NCI-H1694 treated with DMSO at 0.1 percent for 48 hours (cell line): ENCODE results near the gene KATNAL2.

Source experiments
- DNase-seq: peaks from one replicate; lab custom pipeline; 2025; lab: John Stamatoyannopoulos, UW

The KATNAL2 gene, protein sequence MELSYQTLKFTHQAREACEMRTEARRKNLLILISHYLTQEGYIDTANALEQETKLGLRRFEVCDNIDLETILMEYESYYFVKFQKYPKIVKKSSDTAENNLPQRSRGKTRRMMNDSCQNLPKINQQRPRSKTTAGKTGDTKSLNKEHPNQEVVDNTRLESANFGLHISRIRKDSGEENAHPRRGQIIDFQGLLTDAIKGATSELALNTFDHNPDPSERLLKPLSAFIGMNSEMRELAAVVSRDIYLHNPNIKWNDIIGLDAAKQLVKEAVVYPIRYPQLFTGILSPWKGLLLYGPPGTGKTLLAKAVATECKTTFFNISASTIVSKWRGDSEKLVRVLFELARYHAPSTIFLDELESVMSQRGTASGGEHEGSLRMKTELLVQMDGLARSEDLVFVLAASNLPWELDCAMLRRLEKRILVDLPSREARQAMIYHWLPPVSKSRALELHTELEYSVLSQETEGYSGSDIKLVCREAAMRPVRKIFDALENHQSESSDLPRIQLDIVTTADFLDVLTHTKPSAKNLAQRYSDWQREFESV

GRCh38 chr18:46917108-46917802 is at the start of gene KATNAL2, which contains the start of gene PIAS2:
TSS of gene KATNAL2 (plus strand) at chr18:46917602. CDS start at chr18:46946873, 29,271 bp downstream.
TSS of gene PIAS2 (minus strand) at chr18:46917507. CDS start at chr18:46917345, 162 bp downstream.
- peak; percentile 32 for DNase-seq

GRCh38 chr18:46868169-46868921 is 49.1 kb upstream of the KATNAL2 start:
- DNase-seq = no peak

DNA sequence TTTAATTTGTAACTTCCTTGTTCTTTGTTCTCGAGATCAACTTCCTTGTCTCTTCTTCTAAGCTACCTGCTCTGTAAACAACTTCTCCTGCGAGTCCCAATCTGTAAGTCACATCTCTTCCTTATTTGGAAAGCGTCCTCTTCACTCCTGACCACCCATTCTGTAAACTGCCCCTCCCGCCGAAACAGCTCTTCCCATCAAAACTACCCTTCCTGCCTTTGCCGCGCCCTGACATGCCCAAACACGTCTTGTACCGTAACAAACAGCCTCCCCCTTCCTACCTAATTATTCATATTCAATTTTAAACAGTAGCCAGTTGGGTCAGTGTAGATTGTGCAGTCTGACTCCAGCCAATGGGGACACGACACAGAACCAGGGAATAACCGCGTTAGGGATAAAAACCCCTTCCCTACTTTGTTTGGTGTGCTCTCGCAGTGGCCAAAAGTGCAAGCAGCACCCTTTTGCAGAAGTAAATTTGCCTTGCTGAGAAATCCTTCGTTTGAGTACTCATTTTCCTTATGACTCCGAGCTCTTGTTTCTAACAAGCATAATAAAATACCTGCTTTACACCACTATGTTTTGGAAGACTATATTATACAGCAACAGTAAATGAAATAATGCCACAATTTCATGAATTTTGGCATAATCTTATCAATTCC is 39.9 kb upstream of the KATNAL2 start:
- no peak for DNase-seq

- no peak for DNase-seq
These were observed 34.2 kb upstream of the KATNAL2 start for GRCh38 chr18:46883180-46883579.

GRCh38 chr18:46886893-46887292 is 30.5 kb upstream of the KATNAL2 start:
- DNase-seq = no peak

DNA sequence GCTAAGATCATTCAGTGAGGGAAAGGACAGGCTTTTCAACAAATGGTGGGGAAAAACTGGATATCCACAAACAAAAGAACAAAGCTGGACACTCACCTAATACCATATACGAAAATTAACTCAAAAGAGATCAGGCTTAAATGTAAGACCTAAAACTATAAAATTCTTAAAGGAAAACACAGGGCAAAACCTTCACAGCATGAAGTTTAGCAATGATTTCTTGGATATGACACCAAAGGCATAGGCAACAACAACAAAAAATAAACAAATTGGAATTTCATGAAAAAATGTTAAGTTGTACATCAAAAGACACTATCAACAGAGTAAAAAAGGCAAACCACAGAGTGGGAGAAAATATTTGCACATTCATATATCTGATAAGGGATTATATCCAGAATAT is 28.4 kb upstream of the KATNAL2 start:
- DNase-seq = no peak

DNA sequence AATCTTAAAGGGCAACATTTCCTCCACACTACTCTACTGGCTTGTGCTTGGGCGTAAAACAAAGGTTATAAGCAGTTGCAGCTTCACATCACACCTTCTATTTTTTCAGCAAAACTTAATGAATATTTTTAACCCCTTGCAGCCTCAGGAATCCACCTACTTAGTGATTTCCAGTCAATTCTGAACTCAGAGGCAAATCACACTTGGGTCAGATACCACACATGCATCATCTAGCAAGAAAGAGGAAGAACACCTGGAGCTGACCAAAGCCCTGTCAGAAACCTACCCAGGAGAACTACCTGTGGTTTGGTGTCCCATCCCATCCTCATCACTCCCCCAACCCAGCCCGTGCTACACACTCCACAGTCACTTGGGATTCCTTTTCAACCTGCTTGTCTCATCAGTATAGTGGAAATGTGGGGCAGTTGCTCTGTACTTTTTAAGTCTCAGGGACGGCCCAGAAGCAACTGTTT is 25.6 kb upstream of the KATNAL2 start:
- no peak for DNase-seq

DNA sequence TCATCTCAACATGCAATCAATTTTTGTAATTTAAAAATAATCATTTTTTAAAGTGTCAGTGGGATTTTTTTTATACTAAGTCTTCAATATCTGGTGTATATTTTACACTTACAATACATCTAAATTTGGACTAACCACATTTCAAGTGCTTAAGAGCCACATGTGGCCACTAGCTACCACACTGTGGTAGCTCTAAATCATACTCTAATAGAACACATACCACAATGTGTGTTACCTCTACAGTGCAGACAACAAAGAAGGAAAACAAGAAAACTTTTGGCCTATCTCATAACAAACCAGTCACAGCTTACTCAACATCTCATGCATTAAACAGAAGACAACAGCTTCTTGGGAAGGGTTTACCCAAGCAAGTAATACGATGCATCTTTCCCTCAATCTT is 24.6 kb upstream of the KATNAL2 start:
- DNase-seq = no peak

DNA sequence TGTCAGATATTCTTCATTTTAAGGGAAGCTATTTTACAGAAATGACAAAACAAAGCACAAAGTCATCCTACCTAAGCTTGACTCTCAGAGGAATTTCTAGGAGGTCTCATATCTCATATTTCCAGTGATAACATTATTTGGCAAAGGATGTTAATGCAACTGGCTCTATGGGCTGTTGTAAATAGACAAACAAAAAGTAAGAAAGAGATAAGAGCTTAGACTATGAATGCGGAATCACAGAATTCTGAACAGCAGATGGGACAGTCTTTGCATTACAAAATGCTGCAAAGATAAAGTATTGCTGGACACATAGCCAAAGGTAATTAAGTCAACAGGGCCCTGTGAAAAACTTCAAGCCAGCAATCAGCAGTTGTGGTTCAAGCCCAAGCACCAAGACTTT is 24.0 kb upstream of the KATNAL2 start:
- DNase-seq = no peak

DNA sequence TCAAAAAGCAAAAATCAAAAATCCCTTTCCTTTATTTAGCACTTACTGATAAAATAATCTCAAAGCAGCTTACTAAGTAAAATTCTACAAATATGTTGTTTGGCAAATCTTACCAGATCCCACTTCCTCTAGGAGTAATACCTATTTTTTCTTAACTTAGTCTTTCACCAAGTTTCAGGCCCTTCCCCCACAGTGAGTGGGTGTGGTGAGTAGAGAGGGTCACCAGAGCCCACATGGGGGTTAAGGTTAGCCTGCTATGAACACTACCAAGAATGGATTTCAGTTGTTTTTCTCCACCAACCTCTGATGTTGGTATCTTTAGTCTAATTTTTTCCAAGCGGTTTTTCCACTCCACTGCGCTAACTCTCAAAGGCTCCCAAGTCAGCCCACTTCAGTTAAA is 23.3 kb upstream of the KATNAL2 start:
- no peak for DNase-seq

DNA sequence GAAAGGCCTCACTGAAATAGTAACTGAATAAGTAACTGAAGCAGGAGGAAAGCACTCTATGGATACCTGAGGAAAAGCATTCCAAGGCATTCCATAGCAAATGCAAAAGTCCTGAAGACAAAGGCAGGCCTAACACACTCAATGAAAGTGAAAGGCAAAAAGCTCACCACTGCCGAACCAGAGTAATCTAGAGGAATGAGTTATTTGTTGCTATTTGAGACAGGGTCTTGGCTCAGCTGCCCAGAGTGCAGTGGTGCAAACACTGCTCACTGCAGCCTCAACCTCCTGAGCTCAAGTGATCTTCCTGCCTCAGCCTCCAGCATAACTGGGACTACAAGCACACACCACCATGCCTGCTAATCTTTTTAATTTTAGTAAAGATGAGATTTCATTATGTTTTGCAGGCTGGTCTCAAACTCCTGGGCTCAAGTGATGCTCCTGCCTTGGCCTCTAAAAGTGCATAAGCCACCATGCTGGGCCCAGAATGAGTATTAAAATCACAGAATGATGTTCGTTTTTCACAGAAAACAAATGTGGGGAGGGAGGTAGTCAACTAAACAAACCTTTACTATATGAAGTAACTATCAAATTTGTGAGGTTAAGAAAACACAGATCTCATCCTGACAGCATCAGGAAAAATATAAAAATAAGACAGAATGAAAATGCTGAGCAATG is 18.0 kb upstream of the KATNAL2 start:
- DNase-seq = no peak

GRCh38 chr18:46903406-46903805 is 14.0 kb upstream of the KATNAL2 start:
- DNase-seq = no peak

- no peak for DNase-seq
These were observed 7.9 kb upstream of the KATNAL2 start for GRCh38 chr18:46909497-46909896.

- DNase-seq = no peak
These were observed 6.5 kb upstream of the KATNAL2 start for GRCh38 chr18:46910856-46911255.

- no peak for DNase-seq
These were observed 1.4 kb upstream of the KATNAL2 start for GRCh38 chr18:46915800-46916550.

- DNase-seq = no peak
These were observed 773 bp upstream of the KATNAL2 start for GRCh38 chr18:46916551-46917107.

GRCh38 chr18:46917803-46918600 is 600 bp downstream of the KATNAL2 start:
- DNase-seq = no peak

DNA sequence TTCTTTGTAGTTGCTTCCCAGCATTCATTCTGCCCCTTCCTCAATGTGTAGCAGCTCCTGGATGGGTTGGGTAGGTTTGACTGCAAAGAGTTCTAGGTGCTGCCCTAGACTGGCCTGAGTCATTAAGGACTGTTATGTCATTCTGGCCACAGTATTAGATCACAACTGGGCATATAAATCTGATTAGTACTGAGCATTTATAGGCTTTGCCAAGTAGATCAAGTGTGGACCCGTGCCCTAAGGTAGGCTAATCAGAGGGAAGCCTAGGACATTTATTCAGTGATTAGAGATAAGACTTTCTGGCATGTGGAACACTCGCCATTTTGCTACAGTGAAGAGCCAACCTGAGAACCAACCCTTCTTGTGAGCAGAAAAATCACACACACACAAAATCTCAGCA is 2.7 kb downstream of the KATNAL2 start:
- DNase-seq = no peak

GRCh38 chr18:46920653-46921052 is 3.3 kb downstream of the KATNAL2 start:
- DNase-seq = no peak
